Endometrial microvascular endothelial cells (primary cell): ENCODE results near the gene TTC38. TPM values are rescaled to one million over a fixed set of nuclear protein-coding genes. Genes with fewer than 3 reads are reported as not detected.

Source experiments
- in situ Hi-C: cut with HindIII; loops from 2 replicates; pipeline ENCODE4 v1.10.0; 2017; ENCODE audit warnings: low sequenced_read_pairs, low pct_unique_long_range_greater_than_20kb; ENCODE audit errors: inconsistent ontology term
- total RNA-seq: library from RNA; depleted of rRNA; stranded (reverse); fragments of >200 nt; gene quantifications from one replicate; pipeline ENCODE4 v1.2.3, GENCODE V29; 2015; ENCODE audit errors: inconsistent ontology term

Gene TTC38
- total RNA-seq, 1 donor from 2014 or later, result 49.3 TPM

DNA sequence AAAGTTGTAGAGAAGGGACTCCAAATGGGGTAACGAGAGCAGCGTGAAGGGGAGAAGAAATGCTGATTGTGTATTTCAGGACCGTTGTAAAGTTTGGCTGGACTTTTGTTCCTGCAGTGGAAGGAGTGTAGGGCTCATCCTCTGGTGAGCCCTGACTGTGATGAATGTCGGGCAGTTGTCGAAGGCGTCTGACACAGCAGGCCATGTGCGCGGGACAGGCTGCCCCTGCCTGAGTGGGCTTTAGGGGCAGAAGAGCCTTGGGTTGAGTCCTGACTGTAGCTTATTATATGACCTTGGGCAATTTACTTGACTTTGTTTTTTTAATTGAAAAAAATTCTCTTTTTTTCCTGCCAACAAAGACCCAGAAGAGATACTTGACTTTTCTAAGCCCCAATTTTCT lies 70.8 kb downstream of the TTC38 start:
- in situ Hi-C loops, result loop anchor here (25.0 kb wide), 1 partner anchor 201 kb away; no protein-coding TSS in a partner anchor

DNA sequence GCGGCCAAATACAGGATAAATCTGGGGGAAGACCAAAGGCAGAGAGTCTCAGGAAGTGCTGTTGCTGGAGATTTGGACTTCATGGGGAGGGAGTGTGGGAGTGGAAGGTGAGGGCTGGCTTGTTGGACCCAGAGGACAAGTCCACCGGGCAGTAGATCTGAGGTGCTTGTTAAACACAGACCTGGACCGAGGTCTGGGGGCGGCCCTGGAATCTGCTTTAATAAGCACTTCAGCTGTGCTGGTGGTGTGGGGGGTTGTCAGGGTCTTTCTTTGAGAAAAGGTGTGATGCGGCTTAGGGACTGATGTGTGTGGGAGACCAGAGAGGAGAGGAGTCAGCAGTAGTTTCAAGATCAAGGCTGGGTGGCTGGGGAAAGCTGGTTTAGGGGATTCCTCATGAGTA lies 72.1 kb downstream of the TTC38 start:
- in situ Hi-C loops, result loop anchor here (25.0 kb wide), 1 partner anchor 203 kb away; no protein-coding TSS in a partner anchor

DNA sequence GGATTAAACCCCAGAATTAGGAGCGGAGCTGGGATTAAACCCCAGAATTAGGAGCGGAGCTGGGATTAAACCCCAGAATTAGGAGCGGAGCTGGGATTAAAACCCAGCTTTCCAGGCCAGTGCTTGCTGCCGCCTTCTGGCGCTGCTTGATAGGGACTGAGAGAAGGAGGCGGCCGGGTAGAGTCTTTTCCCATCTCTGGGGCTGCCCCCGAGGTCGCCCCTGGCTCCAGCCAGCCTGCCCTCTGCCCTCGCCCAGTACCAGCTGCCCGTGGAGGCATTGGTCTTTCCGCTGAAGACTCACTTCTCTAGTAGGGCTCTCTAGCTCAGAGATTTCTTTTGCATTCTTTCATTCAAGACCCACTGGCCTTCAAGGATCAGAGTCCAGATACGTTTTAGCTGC lies 72.9 kb downstream of the TTC38 start:
- in situ Hi-C loops, result loop anchor here (25.0 kb wide), 1 partner anchor 203 kb away; no protein-coding TSS in a partner anchor

Other genes starting within 250 kb of the TTC38 start
- 4.6 TPM for gene PPARA, start 117.5 kb upstream of the TTC38 start, total RNA-seq
- 34.5 TPM for gene CDPF1, start 17.7 kb upstream of the TTC38 start, total RNA-seq
- not detected for gene PKDREJ, start 4.7 kb upstream of the TTC38 start, total RNA-seq
- 22.8 TPM for gene GTSE1, start 28.9 kb downstream of the TTC38 start, total RNA-seq
- 43.3 TPM for gene TRMU, start 67.7 kb downstream of the TTC38 start, total RNA-seq